Stimulated activated CD4-positive, alpha-beta T cell treated with anti-CD3 and anti-CD28 coated beads, Interleukin-2, amount 100 ng/mL, for 48 hours (primary cell): ENCODE measurements around the gene FAM131B.
"Not testable (repeated sequence)": the region's sequence is repeated elsewhere in the genome, so short reads cannot be mapped to it uniquely, and the experiment has no call there.

Source experiments
- DNase-seq, 2 donors: peaks; one replicate each; pipeline ENCODE4 v3.0.0-alpha.2; 2020

Gene FAM131B

GRCh38 chr7:143394777-143395176 is 32.3 kb upstream of the FAM131B start:
- DNase-seq = no peak

DNA sequence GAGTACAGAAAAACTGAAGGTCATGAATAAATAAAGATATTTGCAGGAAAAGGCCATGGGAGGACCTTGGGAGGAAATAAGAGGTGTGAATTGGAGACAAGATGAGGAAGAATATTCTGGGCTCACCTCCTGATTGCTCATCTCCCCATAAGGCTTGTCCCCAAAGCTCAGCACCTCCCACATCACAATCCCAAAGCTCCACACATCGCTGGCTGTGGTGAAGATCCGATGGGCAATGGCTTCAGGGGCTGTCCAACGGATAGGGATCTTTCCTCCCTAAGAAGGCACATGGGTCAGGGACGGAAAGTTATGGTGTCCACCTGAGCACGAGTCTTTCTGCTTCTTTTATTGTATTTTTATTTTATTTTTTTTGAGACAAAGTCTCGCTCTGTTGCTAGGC is 31.6 kb upstream of the FAM131B start:
- DNase-seq = no peak

GRCh38 chr7:143393267-143394041 is 30.9 kb upstream of the FAM131B start:
- no peak for DNase-seq

DNA sequence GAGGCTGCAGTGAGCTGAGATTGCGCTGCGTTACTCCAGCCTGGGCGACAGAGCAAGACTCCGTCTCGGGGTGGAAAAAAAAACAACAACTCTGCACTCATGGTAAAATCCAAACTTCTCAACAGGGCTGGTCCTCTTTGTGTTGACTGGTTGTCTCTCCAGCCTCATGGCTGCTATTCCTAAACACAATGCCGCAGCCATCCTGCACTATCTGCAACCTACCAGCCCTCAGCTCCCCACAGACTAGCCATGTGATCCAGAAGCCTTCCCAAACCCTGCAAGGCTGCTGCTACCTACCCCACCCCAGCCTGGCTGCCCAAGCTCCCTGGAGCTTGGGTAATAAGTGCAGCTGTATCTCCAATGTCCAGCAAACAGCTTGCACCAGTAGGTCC is 30.4 kb upstream of the FAM131B start:
- no peak for DNase-seq

DNA sequence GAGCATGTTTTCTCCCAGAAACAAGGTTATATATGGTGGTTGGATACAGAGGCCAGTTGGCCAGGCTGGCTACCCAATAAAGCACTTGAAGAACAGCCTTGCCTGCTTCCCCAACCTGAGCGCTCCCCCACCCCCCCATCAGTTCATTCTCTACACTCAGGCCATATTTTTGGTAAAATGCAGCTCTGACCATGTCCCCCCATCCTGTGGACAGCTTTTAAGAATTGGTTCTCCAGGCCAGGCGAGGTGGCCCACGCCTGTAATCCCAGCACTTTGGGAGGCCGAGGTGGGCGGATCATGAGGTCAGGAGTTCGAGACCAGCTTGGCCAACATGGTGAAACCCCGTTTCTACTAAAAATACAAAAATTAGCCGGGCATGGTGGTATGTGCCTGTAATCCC is 29.9 kb upstream of the FAM131B start:
- DNase-seq = not testable (repeated sequence)

DNA sequence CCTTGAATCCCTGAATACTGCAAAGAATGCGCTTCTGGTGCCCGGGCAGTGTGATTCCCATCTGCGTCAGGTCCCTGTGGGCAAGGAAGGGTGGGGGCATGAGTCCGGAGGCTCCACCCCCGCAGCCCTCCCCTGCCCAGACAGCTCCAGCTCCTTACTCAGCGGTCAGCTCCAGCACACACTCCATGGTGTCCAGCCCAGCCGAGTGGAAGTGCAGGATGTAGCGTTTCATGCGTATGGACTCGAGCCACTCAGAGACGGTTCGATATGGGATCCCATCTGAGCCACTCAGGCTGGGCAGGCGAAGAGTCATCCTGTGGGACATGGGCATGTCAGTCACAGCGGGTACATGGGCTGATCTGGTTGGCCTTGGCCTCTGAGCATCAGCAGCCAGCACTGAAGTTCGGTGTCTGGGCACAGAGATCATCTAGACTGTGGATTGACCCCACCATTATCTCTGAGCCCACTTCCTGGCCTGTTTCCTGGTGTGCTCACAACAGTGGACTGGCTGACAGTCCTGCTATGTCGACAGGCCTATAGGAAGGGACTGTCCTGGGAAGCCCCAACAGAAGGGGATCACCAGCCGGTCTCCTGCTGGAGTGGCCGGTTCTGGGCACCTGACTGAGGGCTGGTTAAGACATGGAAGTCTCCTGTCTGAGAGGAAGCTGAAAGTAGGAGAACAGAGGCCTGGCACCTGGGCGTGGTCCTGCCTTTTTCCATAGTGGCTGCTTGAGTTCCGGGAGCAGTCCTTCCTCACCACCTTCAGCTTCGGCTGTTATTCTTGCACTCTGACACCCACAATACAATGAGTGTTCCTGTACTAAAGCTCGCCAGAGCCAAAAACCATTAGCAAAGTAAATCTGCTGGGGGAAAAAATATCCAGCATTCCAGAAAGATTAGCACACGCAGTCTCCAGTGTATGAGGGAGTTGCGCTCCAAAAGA is 29.2 kb upstream of the FAM131B start:
- DNase-seq = no peak

DNA sequence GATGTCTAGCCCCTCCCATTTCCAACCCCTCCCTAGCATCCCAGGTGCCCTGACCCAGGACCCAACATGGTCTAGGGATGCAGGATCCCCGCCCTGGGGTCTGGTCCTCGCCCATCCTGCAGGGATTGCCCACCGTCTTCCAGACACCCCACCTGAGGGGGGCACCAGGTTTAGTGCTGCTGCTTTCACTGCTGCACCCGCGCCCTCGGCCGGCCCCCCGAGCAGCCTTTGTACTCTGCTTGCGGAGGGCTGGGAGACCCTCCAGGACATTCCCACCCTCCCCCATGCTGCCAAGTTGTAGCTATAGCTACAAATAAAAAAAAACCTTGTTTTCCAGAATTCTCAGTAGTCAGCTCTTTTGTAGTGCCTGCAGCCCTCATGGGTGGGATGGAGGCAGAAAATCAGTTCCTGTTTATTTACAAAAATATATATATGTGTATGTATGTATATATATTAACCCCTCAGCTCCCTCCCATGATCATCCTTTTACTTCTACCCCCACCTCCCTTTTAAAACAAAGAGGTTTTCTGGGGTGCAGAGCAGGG is 28.3 kb upstream of the FAM131B start:
- DNase-seq = no peak

- no peak for DNase-seq
These were observed 27.7 kb upstream of the FAM131B start for GRCh38 chr7:143390104-143390772.

DNA sequence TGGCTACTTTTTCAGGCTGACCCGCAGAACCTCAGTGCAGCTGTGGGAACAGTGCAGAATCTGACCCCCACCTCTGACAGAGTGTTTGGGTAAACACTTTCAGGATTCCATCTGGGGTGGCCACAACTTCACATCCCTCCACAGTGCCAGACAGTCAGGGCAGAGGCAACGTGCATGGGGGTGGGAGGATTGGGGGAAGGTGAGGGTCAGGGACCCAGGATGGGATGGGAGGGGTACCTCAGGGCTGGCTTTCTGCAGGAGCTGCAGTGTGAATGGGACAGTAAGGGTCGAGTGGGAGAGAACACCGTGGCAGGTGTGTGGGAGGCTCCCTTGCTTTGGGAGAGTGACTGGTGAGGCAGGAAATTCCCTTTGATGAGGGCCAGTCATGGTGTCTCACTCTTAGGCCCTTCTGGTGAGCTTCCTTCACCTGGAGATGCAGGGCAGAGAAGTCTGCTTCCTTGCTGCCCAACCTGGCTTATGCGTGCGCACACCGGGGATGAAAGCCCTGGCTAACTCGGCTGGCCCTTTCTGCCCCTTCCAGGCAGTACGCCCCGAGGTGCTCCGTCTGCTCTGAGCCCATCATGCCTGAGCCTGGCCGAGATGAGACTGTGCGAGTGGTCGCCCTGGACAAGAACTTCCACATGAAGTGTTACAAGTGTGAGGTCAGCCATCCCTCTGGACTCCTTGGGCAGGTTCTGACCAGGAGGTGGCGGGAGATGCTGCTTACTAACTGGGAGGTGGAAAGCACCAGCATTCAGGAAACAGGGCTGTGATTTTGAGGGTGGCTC is 27.0 kb upstream of the FAM131B start:
- DNase-seq = no peak

DNA sequence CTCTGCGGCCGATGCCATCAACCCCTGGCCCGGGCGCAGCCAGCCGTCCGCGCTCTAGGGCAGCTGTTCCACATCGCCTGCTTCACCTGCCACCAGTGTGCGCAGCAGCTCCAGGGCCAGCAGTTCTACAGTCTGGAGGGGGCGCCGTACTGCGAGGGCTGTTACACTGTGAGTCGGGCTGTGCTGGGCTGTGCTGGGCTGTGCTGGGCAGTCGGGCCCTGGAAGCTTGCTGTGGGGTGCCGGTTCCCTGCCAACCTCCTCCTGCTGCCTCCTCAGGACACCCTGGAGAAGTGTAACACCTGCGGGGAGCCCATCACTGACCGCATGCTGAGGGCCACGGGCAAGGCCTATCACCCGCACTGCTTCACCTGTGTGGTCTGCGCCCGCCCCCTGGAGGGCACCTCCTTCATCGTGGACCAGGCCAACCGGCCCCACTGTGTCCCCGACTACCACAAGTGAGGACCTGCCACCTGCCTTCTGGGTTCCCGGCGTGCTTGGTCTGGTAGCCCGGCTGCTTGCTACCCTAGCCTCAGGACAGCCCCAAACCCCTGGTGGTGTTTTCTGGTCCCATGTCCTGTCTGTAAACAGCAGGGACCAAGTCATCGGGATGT is 26.1 kb upstream of the FAM131B start:
- no peak for DNase-seq

- no peak for DNase-seq
These were observed 25.5 kb upstream of the FAM131B start for GRCh38 chr7:143388051-143388450.

GRCh38 chr7:143387156-143387975 is 24.9 kb upstream of the FAM131B start:
- DNase-seq = no peak

DNA sequence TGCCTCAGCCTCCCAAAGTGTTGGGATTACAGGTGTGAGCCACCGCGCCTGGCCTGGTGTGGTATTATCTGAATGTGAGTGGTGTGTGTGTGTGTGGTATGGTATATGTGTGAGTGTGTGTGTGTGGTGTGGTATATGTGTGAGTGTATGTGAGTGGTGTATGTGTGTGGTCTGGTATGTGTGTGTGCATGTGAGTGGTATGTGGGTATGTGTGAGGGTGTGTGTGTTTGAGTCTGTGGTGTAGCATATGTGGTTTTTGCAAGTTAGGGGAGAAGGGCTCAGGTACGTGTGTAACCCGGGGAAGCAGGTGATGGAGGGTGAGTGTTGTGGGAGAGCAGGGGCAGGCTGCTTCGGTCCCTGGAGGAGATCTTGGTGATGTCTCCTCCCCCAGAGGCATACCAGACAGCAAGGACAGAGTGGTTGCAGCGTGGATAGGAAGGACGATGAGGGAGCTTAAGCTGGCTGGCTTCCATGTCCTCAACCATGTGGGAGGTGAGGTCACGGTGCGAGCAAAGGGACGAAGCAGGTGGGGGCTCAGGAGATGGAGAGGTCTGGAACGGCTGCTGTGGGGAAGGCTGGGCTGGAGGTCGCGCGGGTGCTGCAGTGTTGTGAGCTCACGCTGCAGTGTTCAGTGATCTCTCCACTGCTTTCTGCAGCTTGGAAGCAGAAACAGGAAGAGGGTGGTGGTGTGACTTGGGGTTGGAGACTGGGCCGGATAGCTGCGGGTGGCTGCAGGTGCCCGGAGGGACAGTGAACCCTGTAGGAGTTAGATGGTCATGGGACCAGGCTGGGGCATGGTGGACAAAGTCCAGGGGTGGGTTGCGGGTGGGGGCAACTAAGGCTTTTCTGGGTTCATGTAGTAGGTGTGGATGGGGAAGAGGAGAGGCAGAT is 23.6 kb upstream of the FAM131B start:
- no peak for DNase-seq

- no peak for DNase-seq
These were observed 22.4 kb upstream of the FAM131B start for GRCh38 chr7:143384661-143385631.

DNA sequence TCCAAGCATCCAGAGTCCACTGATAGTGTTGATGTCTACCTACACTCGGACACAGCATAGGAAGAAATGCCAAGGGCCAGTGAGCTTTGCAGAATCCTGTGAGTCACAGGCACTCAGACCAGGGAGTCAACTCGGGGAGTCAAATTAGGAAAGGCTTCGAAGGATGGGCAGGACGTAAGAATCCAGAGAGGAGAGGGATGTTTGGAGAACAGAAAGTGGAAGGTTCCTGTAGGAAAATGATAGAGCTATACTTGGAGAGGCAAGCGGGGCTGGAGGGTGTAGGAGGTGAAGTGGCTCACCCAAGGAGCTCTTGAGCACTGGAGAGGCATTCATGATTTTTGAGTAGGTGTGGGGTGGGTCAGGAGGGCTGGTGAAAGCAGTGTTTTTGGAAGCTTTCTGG is 21.6 kb upstream of the FAM131B start:
- no peak for DNase-seq

- DNase-seq = no peak
These were observed 21.1 kb upstream of the FAM131B start for GRCh38 chr7:143383642-143383957.

DNA sequence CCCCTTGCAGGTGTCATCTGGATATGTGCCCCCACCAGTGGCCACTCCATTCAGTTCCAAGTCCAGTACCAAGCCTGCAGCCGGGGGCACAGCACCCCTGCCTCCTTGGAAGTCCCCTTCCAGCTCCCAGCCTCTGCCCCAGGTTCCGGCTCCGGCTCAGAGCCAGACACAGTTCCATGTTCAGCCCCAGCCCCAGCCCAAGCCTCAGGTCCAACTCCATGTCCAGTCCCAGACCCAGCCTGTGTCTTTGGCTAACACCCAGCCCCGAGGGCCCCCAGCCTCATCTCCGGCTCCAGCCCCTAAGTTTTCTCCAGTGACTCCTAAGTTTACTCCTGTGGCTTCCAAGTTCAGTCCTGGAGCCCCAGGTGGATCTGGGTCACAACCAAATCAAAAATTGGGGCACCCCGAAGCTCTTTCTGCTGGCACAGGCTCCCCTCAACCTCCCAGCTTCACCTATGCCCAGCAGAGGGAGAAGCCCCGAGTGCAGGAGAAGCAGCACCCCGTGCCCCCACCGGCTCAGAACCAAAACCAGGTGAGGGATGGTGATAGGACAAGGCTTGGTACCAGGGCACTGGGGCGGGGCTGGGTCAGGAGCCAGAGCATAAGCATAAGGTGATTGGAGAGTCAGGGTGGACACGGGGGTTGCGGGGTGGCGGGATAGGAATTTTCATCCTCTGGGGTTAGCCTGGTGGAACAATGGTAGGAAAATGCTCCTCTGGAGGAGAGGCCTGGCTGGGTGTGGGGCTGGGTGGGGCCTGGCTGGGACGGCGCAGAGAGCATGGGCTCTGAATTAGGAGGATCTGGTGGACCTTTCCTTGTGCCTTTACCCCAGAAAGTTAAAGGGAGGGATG is 20.5 kb upstream of the FAM131B start:
- no peak for DNase-seq
